HFF-Myc (cell line): ENCODE data around the gene CEP162.

ENCODE experiments used
- DNase-seq: peaks from one replicate; pipeline ENCODE4 v3.0.0-alpha.2; 2011; ENCODE audit warnings: low read depth; ENCODE audit errors: extremely low read depth
- H3K4me3 ChIP-seq: replicated peaks from 2 replicates; pipeline ENCODE4 v1.5.1; 2011; ENCODE audit warnings: low read depth, mild to moderate bottlenecking, control low read depth, low read length
- CTCF ChIP-seq: IDR thresholded peaks from 2 replicates; pipeline ENCODE4 v1.5.1; 2012; ENCODE audit warnings: mild to moderate bottlenecking, low read depth, low read length, control low read depth; ENCODE audit errors: missing control alignments

CEP162 gene

DNA sequence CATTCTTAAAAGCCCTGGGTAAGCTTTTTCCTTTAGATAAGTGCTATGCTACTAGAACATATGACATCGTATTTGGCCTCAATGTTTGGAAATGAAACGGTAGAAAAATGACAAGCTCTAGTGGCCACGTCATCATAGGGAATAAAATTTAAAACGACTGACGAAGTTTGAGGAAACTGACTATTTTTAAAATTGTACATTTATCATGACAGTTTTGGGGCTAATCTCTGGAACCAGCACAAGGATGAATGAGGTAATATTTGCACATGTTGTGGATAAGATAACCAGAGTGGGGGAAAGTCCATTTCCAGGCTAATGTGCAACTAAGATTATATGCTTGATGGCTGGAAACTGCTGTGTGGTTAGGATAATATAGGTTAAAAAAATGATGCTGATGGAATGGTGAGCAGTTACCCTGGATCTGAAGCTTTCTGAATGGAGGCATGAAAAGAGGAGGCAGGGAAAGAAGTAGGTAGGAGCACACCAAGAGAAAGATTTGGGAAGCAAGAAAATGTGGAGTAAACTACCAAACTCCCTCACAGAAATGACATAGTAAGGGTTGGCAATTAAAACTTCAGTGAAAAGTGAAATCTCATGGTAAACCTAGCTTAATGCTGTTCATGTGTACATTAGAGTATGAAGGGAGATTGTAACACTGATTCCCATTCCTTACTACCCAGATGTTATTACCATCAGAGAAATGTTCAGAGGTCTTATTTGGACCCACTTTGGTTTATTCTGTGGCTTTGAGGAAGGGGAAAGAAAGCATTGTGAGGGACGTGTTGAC lies 42.7 kb upstream of the CEP162 start:
- TF ChIP-seq CTCF, result no peak
- DNase-seq, result no peak
- no peak overlapping the region for H3K4me3 ChIP-seq

GRCh38 chr6:84268781-84269180 lies 41.3 kb upstream of the CEP162 start:
- no peak for TF ChIP-seq CTCF
- DNase-seq, result no peak
- no peak overlapping the region for H3K4me3 ChIP-seq

- TF ChIP-seq CTCF, result no peak
- no peak overlapping the region for H3K4me3 ChIP-seq
- no peak for DNase-seq
Observed at GRCh38 chr6:84263557-84263956, 36.1 kb upstream of the CEP162 start.

- TF ChIP-seq CTCF, result no peak
- DNase-seq, result no peak
- H3K4me3 ChIP-seq, result no peak overlapping the region
Observed at GRCh38 chr6:84260926-84261325, 33.5 kb upstream of the CEP162 start.

DNA sequence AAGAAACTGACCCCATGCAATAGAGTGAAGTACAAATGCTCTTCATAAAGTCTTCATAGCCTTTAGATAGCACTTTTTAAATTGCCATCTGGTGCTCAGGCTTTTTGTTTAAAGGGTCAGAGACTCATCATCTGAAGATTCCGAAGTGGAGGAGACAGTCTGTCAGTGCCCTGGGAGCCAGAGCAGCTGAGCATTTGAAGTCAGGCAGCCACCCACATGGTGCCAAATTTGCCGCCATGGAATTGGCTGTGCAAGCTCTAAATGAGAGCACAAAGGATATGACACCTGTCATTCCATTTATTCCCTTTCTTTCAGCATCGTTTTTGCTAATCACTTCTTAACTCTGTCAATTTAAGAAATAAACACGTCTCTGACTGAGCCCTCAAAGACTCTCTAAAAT lies 32.8 kb upstream of the CEP162 start:
- no peak overlapping the region for H3K4me3 ChIP-seq
- no peak for DNase-seq
- no peak for TF ChIP-seq CTCF

DNA sequence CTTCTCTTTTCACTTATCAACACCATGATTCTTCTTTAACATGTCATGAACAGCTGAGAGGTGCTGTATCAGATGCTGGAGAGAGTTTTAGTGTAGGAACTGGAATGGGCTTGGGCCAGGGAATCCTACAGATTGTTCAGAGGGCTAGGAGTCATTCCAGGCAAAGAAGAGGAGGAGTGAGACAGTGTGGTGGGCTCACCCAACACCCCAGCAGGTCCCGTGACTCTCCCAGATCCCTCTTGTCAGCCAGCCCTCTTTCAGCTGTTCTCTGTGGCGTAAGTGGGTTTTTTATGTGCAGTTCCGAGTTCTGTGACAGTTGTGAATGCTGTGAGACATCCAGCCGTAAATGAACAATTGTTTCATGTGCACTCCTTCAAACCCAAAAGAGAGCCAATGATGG lies 31.4 kb upstream of the CEP162 start:
- DNase-seq, result no peak
- TF ChIP-seq CTCF, result no peak
- H3K4me3 ChIP-seq, result no peak overlapping the region

GRCh38 chr6:84258268-84258667 lies 30.8 kb upstream of the CEP162 start:
- no peak for TF ChIP-seq CTCF
- H3K4me3 ChIP-seq, result no peak overlapping the region
- no peak for DNase-seq
